Kidney epithelial cell (primary cell): ENCODE results near the gene ABCA7. TPM values are rescaled to one million over a fixed set of nuclear protein-coding genes. Genes with fewer than 3 reads are reported as not detected.

Source experiments
- DNase-seq: peaks from one replicate; pipeline ENCODE4 v3.0.0-alpha.2; 2010; ENCODE audit warnings: low read depth
- H3K27me3 ChIP-seq: 2 replicates; pipeline ENCODE4 v1.6.0; 2011; ENCODE audit warnings: low read length; ENCODE audit not compliant: control insufficient read depth, insufficient read depth
- H3K36me3 ChIP-seq: 2 replicates; pipeline ENCODE4 v1.5.1; 2011; ENCODE audit warnings: low read length; ENCODE audit not compliant: control insufficient read depth, insufficient read depth
- H3K4me3 ChIP-seq: 2 replicates; pipeline ENCODE4 v1.5.1; 2011; ENCODE audit warnings: low read depth, mild to moderate bottlenecking, control low read depth, low read length
- total RNA-seq: library from RNA; depleted of rRNA; stranded (reverse); fragments of >200 nt; gene quantifications from 2 replicates; pipeline ENCODE4 v1.2.3, GENCODE V29; 2015
- TF ChIP-seq, protein P1 (sequence below): IDR thresholded peaks from 2 replicates; pipeline ENCODE4 v1.5.1; 2011; ENCODE audit warnings: mild to moderate bottlenecking, moderate library complexity, low read length, control low read depth, inconsistent platforms; ENCODE audit not compliant: insufficient read depth, poor library complexity, severe bottlenecking

Gene ABCA7
- total RNA-seq, 1 donor from 2014 or later = 16.4 TPM

- no peak for DNase-seq
Observed at GRCh38 chr19:1057176-1057855, 17.4 kb downstream of the ABCA7 start.

GRCh38 chr19:1058112-1058511 is 18.2 kb downstream of the ABCA7 start:
- H3K36me3 ChIP-seq = peaks cover 3% of the 10 kb centered on the region
- TF ChIP-seq, protein P1, sequence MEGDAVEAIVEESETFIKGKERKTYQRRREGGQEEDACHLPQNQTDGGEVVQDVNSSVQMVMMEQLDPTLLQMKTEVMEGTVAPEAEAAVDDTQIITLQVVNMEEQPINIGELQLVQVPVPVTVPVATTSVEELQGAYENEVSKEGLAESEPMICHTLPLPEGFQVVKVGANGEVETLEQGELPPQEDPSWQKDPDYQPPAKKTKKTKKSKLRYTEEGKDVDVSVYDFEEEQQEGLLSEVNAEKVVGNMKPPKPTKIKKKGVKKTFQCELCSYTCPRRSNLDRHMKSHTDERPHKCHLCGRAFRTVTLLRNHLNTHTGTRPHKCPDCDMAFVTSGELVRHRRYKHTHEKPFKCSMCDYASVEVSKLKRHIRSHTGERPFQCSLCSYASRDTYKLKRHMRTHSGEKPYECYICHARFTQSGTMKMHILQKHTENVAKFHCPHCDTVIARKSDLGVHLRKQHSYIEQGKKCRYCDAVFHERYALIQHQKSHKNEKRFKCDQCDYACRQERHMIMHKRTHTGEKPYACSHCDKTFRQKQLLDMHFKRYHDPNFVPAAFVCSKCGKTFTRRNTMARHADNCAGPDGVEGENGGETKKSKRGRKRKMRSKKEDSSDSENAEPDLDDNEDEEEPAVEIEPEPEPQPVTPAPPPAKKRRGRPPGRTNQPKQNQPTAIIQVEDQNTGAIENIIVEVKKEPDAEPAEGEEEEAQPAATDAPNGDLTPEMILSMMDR = no peak
- H3K4me3 ChIP-seq = no peak overlapping the region
- no peaks in the 10 kb centered on the region for H3K27me3 ChIP-seq
- DNase-seq = no peak

More at GRCh38 chr19:1057176-1057855, 17.4 kb downstream of the ABCA7 start:
- Histone ChIP-seq H3K4me3 (no peak overlapping the region), H3K36me3 (peaks cover 3% of the 10 kb centered on the region), H3K27me3 (no peaks in the 10 kb centered on the region)
- TF ChIP-seq, protein P1 = no peak

GRCh38 chr19:1060689-1061088 is 20.8 kb downstream of the ABCA7 start:
- H3K36me3 ChIP-seq = peaks cover 1% of the 10 kb centered on the region
- TF ChIP-seq, protein P1 = no peak
- H3K27me3 ChIP-seq = peaks cover 11% of the 10 kb centered on the region
- DNase-seq = no peak
- no peak overlapping the region for H3K4me3 ChIP-seq

DNA sequence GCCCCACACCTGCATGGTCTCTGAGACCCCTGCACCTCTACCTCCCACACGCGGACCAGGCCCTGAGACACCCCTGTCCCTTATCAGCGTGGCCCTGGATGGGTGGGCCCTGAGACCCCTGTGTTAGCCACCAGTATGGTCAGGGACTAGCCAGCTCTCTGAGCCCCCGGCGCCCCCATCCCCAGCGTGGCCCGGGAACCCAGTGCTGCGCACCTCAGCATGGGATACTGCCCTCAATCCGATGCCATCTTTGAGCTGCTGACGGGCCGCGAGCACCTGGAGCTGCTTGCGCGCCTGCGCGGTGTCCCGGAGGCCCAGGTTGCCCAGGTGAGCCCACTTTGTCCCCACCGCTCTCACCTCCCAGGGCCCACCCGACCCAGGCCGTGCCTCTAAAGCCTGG is 22.1 kb downstream of the ABCA7 start:
- H3K27me3 ChIP-seq = peaks cover 14% of the 10 kb centered on the region
- no peak overlapping the region for H3K4me3 ChIP-seq
- TF ChIP-seq, protein P1 = no peak
- DNase-seq = no peak
- H3K36me3 ChIP-seq = peaks cover 1% of the 10 kb centered on the region

GRCh38 chr19:1062387-1063029 is 22.6 kb downstream of the ABCA7 start:
- DNase-seq = no peak
- TF ChIP-seq, protein P1 = no peak
- Histone ChIP-seq H3K27me3 (peaks cover 19% of the 10 kb centered on the region), H3K36me3 (peaks cover 1% of the 10 kb centered on the region), H3K4me3 (no peak overlapping the region)
